Measurements from ENCODE around the gene TMED10.
A peak's percentile ranks its signal among the peaks of the same experiment; 100 is the strongest.

TMED10 gene

GRCh38 chr14:75184492-75184891 lies 8.1 kb upstream of the TMED10 start:
- Histone ChIP-seq H2BK120ac (ENCODE audit: insufficient read depth, low read length, poor library complexity) (no peak overlapping the region), H3K27me3 (ENCODE audit: insufficient read depth, low read length) (no peaks in the 10 kb centered on the region), H3K9ac (ENCODE audit: low read length) (no peak overlapping the region), H2AFZ (ENCODE audit: insufficient read depth, low read length, poor library complexity) (no peak overlapping the region), H3K27ac (ENCODE audit: low read depth, low read length) (no peak overlapping the region), H3K4me2 (ENCODE audit: low read length) (no peak overlapping the region), H3K79me1 (ENCODE audit: low read length) (peaks cover 15% of the 10 kb centered on the region), H3K4me3 (ENCODE audit: low read depth, low read length) (no peak overlapping the region), H2BK12ac (ENCODE audit: low read length) (no peak overlapping the region), H3K4me1 (ENCODE audit: control insufficient read depth in 1 of 2, insufficient read depth in 2 of 2, low read length in 2 of 2) (peaks cover 14 to 17% of the 10 kb centered on the region in 2 experiments), H3K79me2 (ENCODE audit: control insufficient read depth, insufficient read depth, low read length, poor library complexity) (no peaks in the 10 kb centered on the region), H2BK5ac (ENCODE audit: low read depth, low read length, poor library complexity) (no peak overlapping the region), H2AK5ac (ENCODE audit: low read length) (no peak overlapping the region), H3K14ac (ENCODE audit: low read length) (no peak overlapping the region), H4K12ac (ENCODE audit: low read depth, low read length) (no peak overlapping the region), H3K18ac (ENCODE audit: low read length) (no peak overlapping the region), H3K36me3 (ENCODE audit: control insufficient read depth in 1 of 2, insufficient read depth in 2 of 2, low read length in 2 of 2) (no peaks in the 10 kb centered on the region), H4K91ac (ENCODE audit: low read depth, low read length) (no peak overlapping the region), H3K23ac (ENCODE audit: low read length) (no peak overlapping the region), H3K9me3 (ENCODE audit: insufficient read depth, low read depth, low read length) (no peaks in the 10 kb centered on the region), H4K8ac (ENCODE audit: low read depth, low read length) (no peak overlapping the region), H3K4ac (ENCODE audit: low read depth, low read length) (no peak overlapping the region)
- DNase-seq, result peak in 1 of 2 donors; percentile 64
- WGBS (ENCODE audit: extremely low coverage, insufficient coverage, insufficient read length), result no CpG with 5 or more reads among the region's 3 CpGs

GRCh38 chr14:75184039-75184438 lies 7.6 kb upstream of the TMED10 start:
- Histone ChIP-seq H4K12ac (ENCODE audit: low read depth, low read length) (no peak overlapping the region), H3K9ac (ENCODE audit: low read length) (no peak overlapping the region), H2BK12ac (ENCODE audit: low read length) (peak overlapping the region; percentile 73), H3K23ac (ENCODE audit: low read length) (no peak overlapping the region), H3K4me3 (ENCODE audit: low read depth, low read length) (no peak overlapping the region), H3K79me2 (ENCODE audit: control insufficient read depth, insufficient read depth, low read length, poor library complexity) (no peaks in the 10 kb centered on the region), H2AFZ (ENCODE audit: insufficient read depth, low read length, poor library complexity) (no peak overlapping the region), H3K18ac (ENCODE audit: low read length) (no peak overlapping the region), H4K8ac (ENCODE audit: low read depth, low read length) (no peak overlapping the region), H2BK120ac (ENCODE audit: insufficient read depth, low read length, poor library complexity) (peak overlapping the region; percentile 20), H3K27me3 (ENCODE audit: insufficient read depth, low read length) (no peaks in the 10 kb centered on the region), H3K4me1 (ENCODE audit: control insufficient read depth in 1 of 2, insufficient read depth in 2 of 2, low read length in 2 of 2) (peaks cover 14 to 17% of the 10 kb centered on the region in 2 experiments), H3K4me2 (ENCODE audit: low read length) (no peak overlapping the region), H3K27ac (ENCODE audit: low read depth, low read length) (peak overlapping the region; percentile 10), H3K79me1 (ENCODE audit: low read length) (peaks cover 15% of the 10 kb centered on the region), H2AK5ac (ENCODE audit: low read length) (no peak overlapping the region), H2BK5ac (ENCODE audit: low read depth, low read length, poor library complexity) (peak overlapping the region; percentile 31), H3K36me3 (ENCODE audit: control insufficient read depth in 1 of 2, insufficient read depth in 2 of 2, low read length in 2 of 2) (no peaks in the 10 kb centered on the region), H3K9me3 (ENCODE audit: insufficient read depth, low read depth, low read length) (no peaks in the 10 kb centered on the region), H4K91ac (ENCODE audit: low read depth, low read length) (peak overlapping the region; percentile 67), H3K14ac (ENCODE audit: low read length) (no peak overlapping the region), H3K4ac (ENCODE audit: low read depth, low read length) (no peak overlapping the region)
- no peak for DNase-seq
- WGBS (ENCODE audit: extremely low coverage, insufficient coverage, insufficient read length), result no CpG with 5 or more reads among the region's 3 CpGs

- no CpG with 5 or more reads among the region's 1 CpG for WGBS (ENCODE audit: extremely low coverage, insufficient coverage, insufficient read length)
Observed at GRCh38 chr14:75183225-75183624, 6.8 kb upstream of the TMED10 start.

GRCh38 chr14:75182821-75183220 lies 6.4 kb upstream of the TMED10 start:
- Histone ChIP-seq H3K79me1 (ENCODE audit: low read length) (peaks cover 15% of the 10 kb centered on the region), H2AK5ac (ENCODE audit: low read length) (peak overlapping the region; percentile 72), H3K36me3 (ENCODE audit: control insufficient read depth in 1 of 2, insufficient read depth in 2 of 2, low read length in 2 of 2) (no peaks in the 10 kb centered on the region), H3K23ac (ENCODE audit: low read length) (no peak overlapping the region), H3K14ac (ENCODE audit: low read length) (peak overlapping the region; percentile 35), H2BK12ac (ENCODE audit: low read length) (peak overlapping the region; percentile 95), H2AFZ (ENCODE audit: insufficient read depth, low read length, poor library complexity) (no peak overlapping the region), H3K4me1 (ENCODE audit: control insufficient read depth in 1 of 2, insufficient read depth in 2 of 2, low read length in 2 of 2) (peaks cover 14% of the 10 kb centered on the region in 2 experiments), H2BK120ac (ENCODE audit: insufficient read depth, low read length, poor library complexity) (peak overlapping the region; percentile 89), H4K12ac (ENCODE audit: low read depth, low read length) (no peak overlapping the region), H3K4ac (ENCODE audit: low read depth, low read length) (peak overlapping the region; percentile 70), H4K91ac (ENCODE audit: low read depth, low read length) (peak overlapping the region; percentile 92), H3K4me2 (ENCODE audit: low read length) (peak overlapping the region; percentile 13), H3K27ac (ENCODE audit: low read depth, low read length) (peak overlapping the region; percentile 88), H3K18ac (ENCODE audit: low read length) (no peak overlapping the region), H4K8ac (ENCODE audit: low read depth, low read length) (no peak overlapping the region), H3K4me3 (ENCODE audit: low read depth, low read length) (no peak overlapping the region), H3K9ac (ENCODE audit: low read length) (no peak overlapping the region), H2BK5ac (ENCODE audit: low read depth, low read length, poor library complexity) (peak overlapping the region; percentile 95), H3K9me3 (ENCODE audit: insufficient read depth, low read depth, low read length) (no peaks in the 10 kb centered on the region), H3K79me2 (ENCODE audit: control insufficient read depth, insufficient read depth, low read length, poor library complexity) (no peaks in the 10 kb centered on the region), H3K27me3 (ENCODE audit: insufficient read depth, low read length) (no peaks in the 10 kb centered on the region)
- WGBS (ENCODE audit: extremely low coverage, insufficient coverage, insufficient read length), result no CpG with 5 or more reads among the region's 1 CpG
- peak; percentile 73 to 96 for DNase-seq

More at GRCh38 chr14:75183225-75183624, 6.8 kb upstream of the TMED10 start:
- peaks cover 14 to 15% of the 10 kb centered on the region in 2 experiments for H3K4me1 ChIP-seq (ENCODE audit: control insufficient read depth in 1 of 2, insufficient read depth in 2 of 2, low read length in 2 of 2)
- H3K9ac ChIP-seq (ENCODE audit: low read length), result no peak overlapping the region
- H4K91ac ChIP-seq (ENCODE audit: low read depth, low read length), result no peak overlapping the region
- peak overlapping the region; percentile 21 for H2BK12ac ChIP-seq (ENCODE audit: low read length)
- no peak overlapping the region for H3K4ac ChIP-seq (ENCODE audit: low read depth, low read length)
- H3K18ac ChIP-seq (ENCODE audit: low read length), result no peak overlapping the region
- no peak overlapping the region for H2BK5ac ChIP-seq (ENCODE audit: low read depth, low read length, poor library complexity)
- H2AK5ac ChIP-seq (ENCODE audit: low read length), result no peak overlapping the region
- H3K79me1 ChIP-seq (ENCODE audit: low read length), result peaks cover 15% of the 10 kb centered on the region
- no peak overlapping the region for H2AFZ ChIP-seq (ENCODE audit: insufficient read depth, low read length, poor library complexity)
- no peak overlapping the region for H3K14ac ChIP-seq (ENCODE audit: low read length)
- peak overlapping the region; percentile 86 for H3K27ac ChIP-seq (ENCODE audit: low read depth, low read length)
- H3K9me3 ChIP-seq (ENCODE audit: insufficient read depth, low read depth, low read length), result no peaks in the 10 kb centered on the region
- no peaks in the 10 kb centered on the region for H3K27me3 ChIP-seq (ENCODE audit: insufficient read depth, low read length)
- no peaks in the 10 kb centered on the region for H3K36me3 ChIP-seq (ENCODE audit: control insufficient read depth in 1 of 2, insufficient read depth in 2 of 2, low read length in 2 of 2)
- no peaks in the 10 kb centered on the region for H3K79me2 ChIP-seq (ENCODE audit: control insufficient read depth, insufficient read depth, low read length, poor library complexity)
- peak overlapping the region; percentile 1 for H2BK120ac ChIP-seq (ENCODE audit: insufficient read depth, low read length, poor library complexity)
- no peak overlapping the region for H4K8ac ChIP-seq (ENCODE audit: low read depth, low read length)
- H3K4me3 ChIP-seq (ENCODE audit: low read depth, low read length), result no peak overlapping the region
- H3K4me2 ChIP-seq (ENCODE audit: low read length), result peak overlapping the region; percentile 6
- H3K23ac ChIP-seq (ENCODE audit: low read length), result no peak overlapping the region
- H4K12ac ChIP-seq (ENCODE audit: low read depth, low read length), result no peak overlapping the region
- DNase-seq, result peak; percentile 74 to 81

All from trophoblast cell (in vitro differentiated cells and primary cell).